Measurements from ENCODE around the gene RPS15.

DNA sequence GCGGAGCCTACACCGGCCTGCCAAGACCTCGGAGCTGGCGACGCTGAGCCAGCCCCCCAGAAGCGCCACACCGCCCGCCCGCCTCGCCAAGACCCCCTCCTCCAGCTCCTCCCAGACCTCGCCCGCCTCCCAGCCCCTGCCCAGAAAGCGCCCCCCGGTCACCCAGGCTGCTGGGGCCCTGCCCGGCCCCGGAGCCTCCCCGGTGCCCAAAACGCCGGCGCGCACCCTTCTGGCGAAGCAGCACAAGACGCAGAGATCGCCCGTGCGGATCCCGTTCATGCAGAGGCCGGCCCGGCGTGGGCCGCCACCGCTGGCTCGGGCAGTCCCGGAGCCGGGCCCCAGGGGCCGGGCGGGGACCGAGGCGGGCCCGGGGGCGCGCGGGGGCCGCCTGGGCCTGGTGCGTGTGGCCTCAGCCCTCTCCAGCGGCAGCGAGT is 30.6 kb downstream of the RPS15 start:
- TF ChIP-seq POLR2AphosphoS5 (IDR thresholded peaks at IDR 0.05; ENCODE audit: low read depth, low read length) (no peak), POLR2A (IDR thresholded peaks at IDR 0.05; ENCODE audit: low read depth, low read length) (no peak), POU2F2 (IDR thresholded peaks at IDR 0.05; ENCODE audit: low read depth, low read length) (no peak), TAF1 (IDR thresholded peaks at IDR 0.05; ENCODE audit: low read depth, low read length) (no peak), SPI1 (IDR thresholded peaks at IDR 0.05; ENCODE audit: low read depth, low read length) (no peak)

All from GM12891 (cell line).